ENCODE measurements around the gene PPP1R26.

DNA sequence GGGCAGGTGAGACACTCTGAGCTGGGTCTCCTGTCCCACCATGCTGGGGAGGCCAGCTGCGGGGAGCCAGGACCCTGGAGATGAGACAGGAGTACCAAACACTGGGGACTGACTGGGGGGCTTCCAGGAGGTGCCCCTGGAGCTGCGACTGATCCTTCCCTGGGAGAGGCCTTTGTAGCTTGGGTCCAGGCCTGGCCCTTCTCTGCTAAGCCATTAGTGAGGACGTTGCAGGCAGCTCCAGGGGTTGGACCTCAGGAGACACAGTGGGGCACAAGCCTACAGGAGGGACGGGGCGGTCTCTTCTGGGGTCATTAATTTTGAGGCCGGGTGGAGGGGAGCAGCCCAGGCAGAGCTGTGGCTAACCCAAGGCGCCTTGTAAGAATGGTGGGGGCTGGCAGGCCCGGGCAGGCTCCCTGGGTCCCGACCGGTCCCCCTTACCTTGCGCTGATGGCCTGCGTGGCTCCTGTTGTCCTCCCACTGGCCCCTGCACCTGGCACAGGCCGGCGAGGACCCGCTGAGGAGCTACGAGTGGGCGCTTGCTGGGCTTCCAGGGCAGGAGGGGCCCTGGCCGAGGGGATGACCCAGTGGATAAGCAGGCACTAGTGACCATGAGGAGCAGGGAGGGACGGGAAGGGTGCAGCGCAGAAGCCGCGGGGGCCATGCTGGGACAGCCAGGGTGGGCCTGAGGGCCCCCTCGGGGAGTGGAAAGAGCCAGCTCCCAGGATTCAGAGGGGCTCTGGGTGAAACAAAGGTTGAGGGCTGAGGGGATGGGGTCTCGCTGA lies 26.0 kb downstream of the PPP1R26 start:
- TF ChIP-seq, protein P1, sequence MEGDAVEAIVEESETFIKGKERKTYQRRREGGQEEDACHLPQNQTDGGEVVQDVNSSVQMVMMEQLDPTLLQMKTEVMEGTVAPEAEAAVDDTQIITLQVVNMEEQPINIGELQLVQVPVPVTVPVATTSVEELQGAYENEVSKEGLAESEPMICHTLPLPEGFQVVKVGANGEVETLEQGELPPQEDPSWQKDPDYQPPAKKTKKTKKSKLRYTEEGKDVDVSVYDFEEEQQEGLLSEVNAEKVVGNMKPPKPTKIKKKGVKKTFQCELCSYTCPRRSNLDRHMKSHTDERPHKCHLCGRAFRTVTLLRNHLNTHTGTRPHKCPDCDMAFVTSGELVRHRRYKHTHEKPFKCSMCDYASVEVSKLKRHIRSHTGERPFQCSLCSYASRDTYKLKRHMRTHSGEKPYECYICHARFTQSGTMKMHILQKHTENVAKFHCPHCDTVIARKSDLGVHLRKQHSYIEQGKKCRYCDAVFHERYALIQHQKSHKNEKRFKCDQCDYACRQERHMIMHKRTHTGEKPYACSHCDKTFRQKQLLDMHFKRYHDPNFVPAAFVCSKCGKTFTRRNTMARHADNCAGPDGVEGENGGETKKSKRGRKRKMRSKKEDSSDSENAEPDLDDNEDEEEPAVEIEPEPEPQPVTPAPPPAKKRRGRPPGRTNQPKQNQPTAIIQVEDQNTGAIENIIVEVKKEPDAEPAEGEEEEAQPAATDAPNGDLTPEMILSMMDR (IDR thresholded peaks at IDR 0.05): no peak
- no peak for TF ChIP-seq POLR2AphosphoS5 (IDR thresholded peaks at IDR 0.05)

All from esophagus muscularis mucosa (tissue), 3 donors.